ENCODE data around the gene CEBPB.

CEBPB gene

DNA sequence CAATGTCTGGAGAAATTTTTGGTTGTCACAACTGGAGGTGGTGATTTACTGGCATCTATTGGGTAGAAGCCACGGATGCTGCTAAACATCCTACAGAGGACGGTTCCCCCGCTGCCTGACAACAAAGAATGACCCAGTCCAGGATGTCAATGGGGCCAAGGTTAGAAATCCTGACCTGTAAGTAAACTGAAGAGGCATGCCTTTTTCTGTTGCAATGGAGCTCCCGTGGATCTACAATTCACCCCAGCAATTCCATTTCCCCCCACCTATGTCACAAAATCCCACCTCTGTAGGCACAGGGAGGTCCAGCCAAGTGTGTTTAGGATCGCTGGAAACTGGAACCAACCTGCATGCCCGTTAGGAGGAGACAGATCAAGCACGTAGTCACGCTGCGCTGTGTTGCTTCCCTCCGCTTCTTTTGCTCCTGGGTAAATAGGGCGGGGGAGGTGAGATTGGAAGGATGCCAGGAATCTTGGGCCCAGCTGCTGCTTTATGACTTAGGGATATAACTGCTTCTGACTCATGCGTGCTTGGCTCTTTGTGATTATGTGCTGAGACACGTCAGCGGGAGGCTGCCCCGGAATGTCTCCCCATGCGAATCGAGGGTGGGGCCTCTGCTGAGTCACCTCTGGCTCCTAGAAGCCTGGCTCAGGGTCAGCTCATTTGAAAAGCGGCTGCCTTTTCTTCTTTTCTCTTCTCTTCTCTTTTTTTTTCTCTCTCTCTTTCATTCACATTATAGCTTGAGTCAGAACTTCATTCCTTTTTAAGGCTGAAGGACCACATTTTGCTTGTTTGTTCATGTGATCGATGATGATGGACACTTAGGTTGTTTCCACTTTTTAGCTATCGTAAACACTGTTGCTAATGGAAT lies 24.7 kb upstream of the CEBPB start:
- ChIA-PET POLR2A (interaction anchor here (0.6 to 1.8 kb wide), 9 partner anchors 12 to 184 kb away, joined by 3 to 8 read pairs (median 3); partner anchors contain the start of genes CEBPB and PEDS1), CTCF (interaction anchor here (1.1 to 7.5 kb wide), 10 partner anchors 12 to 297 kb away, joined by 3 to 156 read pairs (median 6); partner anchors contain the start of gene PEDS1)
- H3K4me3 ChIP-seq (ENCODE audit: low read depth, low read length) = peak overlapping the region; percentile 67
- TF ChIP-seq, protein P1, sequence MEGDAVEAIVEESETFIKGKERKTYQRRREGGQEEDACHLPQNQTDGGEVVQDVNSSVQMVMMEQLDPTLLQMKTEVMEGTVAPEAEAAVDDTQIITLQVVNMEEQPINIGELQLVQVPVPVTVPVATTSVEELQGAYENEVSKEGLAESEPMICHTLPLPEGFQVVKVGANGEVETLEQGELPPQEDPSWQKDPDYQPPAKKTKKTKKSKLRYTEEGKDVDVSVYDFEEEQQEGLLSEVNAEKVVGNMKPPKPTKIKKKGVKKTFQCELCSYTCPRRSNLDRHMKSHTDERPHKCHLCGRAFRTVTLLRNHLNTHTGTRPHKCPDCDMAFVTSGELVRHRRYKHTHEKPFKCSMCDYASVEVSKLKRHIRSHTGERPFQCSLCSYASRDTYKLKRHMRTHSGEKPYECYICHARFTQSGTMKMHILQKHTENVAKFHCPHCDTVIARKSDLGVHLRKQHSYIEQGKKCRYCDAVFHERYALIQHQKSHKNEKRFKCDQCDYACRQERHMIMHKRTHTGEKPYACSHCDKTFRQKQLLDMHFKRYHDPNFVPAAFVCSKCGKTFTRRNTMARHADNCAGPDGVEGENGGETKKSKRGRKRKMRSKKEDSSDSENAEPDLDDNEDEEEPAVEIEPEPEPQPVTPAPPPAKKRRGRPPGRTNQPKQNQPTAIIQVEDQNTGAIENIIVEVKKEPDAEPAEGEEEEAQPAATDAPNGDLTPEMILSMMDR (IDR thresholded peaks at IDR 0.05; ENCODE audit: insufficient read depth, low read length, missing control alignments) = no peak
- DNase-seq (ENCODE audit: low read depth, low spot score) = peak; percentile 99

DNA sequence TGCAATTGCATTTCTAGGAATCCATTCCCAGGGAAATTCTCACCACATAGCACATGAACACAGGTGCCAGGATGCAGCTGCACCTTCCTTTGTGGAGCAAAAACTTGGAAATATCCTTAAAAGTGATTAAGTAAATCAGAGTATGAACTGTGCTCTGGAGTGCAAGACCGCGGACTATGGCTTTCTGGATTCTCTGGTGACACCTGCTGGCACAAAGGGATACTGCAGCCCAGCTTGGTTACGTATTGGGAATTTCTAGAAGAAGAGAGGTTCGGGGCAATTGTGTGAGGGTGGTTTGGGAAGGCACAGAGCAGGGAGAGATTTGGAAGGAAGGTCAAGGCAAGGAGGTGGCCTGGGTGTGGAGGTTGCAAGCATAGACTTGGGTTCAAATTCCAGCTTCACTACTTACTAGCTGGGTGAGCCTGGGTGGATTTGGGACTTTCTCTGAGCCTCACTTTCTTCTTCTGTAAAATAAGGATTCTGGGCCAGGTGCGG lies 21.3 kb upstream of the CEBPB start:
- CTCF ChIA-PET = interaction anchor here (0.8 to 8.1 kb wide), 38 partner anchors 10 to 625 kb away, joined by 3 to 156 read pairs (median 6); partner anchors contain the start of genes BCAS4 and PEDS1
- no peak overlapping the region for H3K4me3 ChIP-seq (ENCODE audit: low read depth, low read length)
- TF ChIP-seq, protein P1 (IDR thresholded peaks at IDR 0.05; ENCODE audit: insufficient read depth, low read length, missing control alignments) = peak; percentile 87
- DNase-seq (ENCODE audit: low read depth, low spot score) = no peak
- POLR2A ChIA-PET = no interaction called here

DNA sequence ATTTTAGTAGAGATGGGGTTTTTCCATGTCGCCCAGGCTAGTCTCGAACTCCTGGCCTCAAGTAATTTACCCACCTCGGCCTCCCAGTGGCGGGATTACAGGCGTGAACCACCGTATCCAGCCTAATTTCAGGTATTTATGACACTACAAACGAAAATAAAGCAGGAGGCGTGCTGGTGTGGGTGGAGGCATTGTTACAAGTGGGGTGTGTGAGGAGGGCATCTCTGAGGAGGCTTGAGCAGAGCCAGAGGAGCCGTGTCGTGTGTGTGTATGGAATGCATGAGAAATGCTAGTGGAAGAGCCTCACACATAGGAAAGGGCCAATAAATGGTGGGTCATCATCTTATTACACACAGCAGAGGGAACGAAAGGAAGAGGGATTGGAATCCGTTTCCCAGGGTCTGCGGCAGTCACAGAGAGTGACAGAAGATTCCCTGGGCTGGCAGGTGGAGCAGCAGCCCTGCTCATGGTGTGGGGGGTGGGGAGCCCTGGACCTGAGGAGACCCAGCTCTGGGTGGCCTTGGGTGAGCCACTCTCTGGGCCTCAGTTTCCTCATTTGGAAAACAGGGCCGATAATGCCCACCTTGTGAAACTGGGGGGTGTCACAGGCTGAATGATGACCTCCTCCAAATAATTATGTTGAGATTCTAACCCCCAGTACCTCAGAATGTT lies 19.9 kb upstream of the CEBPB start:
- POLR2A ChIA-PET = interaction anchor here (0.6 kb wide), 1 partner anchor 94 kb away, joined by 3 read pairs; no protein-coding TSS in a partner anchor
- TF ChIP-seq, protein P1 (IDR thresholded peaks at IDR 0.05; ENCODE audit: insufficient read depth, low read length, missing control alignments) = no peak
- DNase-seq (ENCODE audit: low read depth, low spot score) = no peak
- H3K4me3 ChIP-seq (ENCODE audit: low read depth, low read length) = no peak overlapping the region
- CTCF ChIA-PET = interaction anchor here (0.5 to 8.1 kb wide), 19 partner anchors 9 to 418 kb away, joined by 3 to 156 read pairs (median 10); partner anchors contain the start of gene PEDS1

DNA sequence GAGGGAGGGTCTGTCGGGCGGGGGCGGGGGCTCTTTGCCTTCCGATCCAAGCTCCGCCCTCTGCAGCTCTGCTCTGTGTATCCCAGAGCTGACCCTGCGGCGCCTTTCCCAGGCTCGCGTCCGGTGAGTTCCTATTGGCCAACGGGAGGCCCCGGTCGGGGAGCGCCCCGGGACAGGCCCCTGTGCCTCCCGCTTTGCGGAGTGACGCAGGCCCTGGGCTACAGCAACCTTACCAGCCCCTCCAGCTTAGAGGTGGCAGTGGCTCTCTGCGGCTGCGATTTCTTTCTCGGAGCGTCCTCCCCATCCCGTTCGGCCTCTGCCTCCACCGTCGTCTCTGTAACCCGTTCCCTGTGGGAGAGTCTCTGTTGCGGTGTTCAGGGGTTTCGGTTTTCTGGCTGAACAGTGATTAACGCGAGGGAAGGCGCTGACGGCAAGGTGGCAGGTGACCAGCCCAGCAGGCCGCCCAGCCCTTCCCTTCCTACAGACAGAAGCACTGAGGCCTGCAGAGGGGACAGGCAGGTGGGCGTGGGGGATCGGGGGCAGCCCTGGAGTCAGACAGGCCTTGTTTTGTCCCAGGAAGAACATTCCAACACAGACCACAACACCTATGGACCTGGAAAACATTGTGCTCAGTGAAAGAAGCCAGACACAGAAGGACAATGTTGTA lies 18.1 kb upstream of the CEBPB start:
- no peak for DNase-seq (ENCODE audit: low read depth, low spot score)
- TF ChIP-seq, protein P1 (IDR thresholded peaks at IDR 0.05; ENCODE audit: insufficient read depth, low read length, missing control alignments) = no peak
- ChIA-PET POLR2A (interaction anchor here (0.7 to 1.0 kb wide), 3 partner anchors 18 to 252 kb away, joined by 3 read pairs; partner anchors contain the start of gene CEBPB), CTCF (interaction anchor here (1.0 to 8.1 kb wide), 11 partner anchors 10 to 288 kb away, joined by 3 to 156 read pairs (median 6); no protein-coding TSS in a partner anchor)
- H3K4me3 ChIP-seq (ENCODE audit: low read depth, low read length) = peak overlapping the region; percentile 57

DNA sequence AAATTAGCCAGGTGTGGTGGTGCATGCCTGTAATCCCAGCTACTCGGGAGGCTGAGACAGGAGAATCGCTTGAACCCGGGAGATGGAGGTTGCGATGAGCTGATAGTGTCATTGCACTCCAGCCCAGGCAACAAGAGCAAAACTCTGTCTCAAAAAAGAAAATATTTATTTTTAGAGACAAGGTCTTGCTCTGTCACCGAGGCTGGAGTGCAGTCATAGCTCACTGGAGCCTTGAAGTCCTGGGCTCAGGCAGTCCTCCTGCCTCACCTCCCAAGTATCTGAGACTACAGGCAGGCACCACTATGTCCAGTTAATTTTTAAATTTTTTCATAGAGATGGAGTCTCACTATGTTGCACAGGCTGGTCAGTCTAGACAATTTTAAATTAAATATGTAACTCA lies 16.2 kb upstream of the CEBPB start:
- DNase-seq (ENCODE audit: low read depth, low spot score) = no peak
- POLR2A ChIA-PET = no interaction called here
- H3K4me3 ChIP-seq (ENCODE audit: low read depth, low read length) = no peak overlapping the region
- TF ChIP-seq, protein P1 (IDR thresholded peaks at IDR 0.05; ENCODE audit: insufficient read depth, low read length, missing control alignments) = no peak
- CTCF ChIA-PET = interaction anchor here (0.6 to 8.1 kb wide), 3 partner anchors 8 to 194 kb away, joined by 3 to 96 read pairs (median 6); no protein-coding TSS in a partner anchor

Measured in AG04449 (cell line).